C4-2B (cell line): ENCODE data around the gene INSYN1.

ENCODE experiments used
- H3K27ac ChIP-seq: fragments of 450-650 bp; 2 replicates; pipeline ENCODE4 v1.5.1; 2017
- CTCF ChIP-seq: fragments of 450-650 bp; conservative IDR thresholded peaks from 2 replicates; pipeline ENCODE4 v1.5.1; 2017; ENCODE audit warnings: mild to moderate bottlenecking
- ZFX ChIP-seq: fragments of 450-650 bp; IDR thresholded peaks from 2 replicates; pipeline ENCODE4 v1.6.1; 2017

INSYN1 gene

GRCh38 chr15:73717206-73717605, 35.9 kb downstream of the INSYN1 start:
- TF ChIP-seq CTCF (no peak), ZFX (no peak)

GRCh38 chr15:73716417-73716816, 36.7 kb downstream of the INSYN1 start:
- H3K27ac ChIP-seq: no peak overlapping the region
- TF ChIP-seq ZFX (no peak), CTCF (no peak)

More at GRCh38 chr15:73717206-73717605, 35.9 kb downstream of the INSYN1 start:
- H3K27ac ChIP-seq: no peak overlapping the region

- no peak overlapping the region for H3K27ac ChIP-seq
- TF ChIP-seq CTCF (no peak), ZFX (no peak)
Measured at GRCh38 chr15:73715417-73715816, 37.7 kb downstream of the INSYN1 start.

GRCh38 chr15:73714695-73715301, 38.4 kb downstream of the INSYN1 start:
- TF ChIP-seq ZFX: no peak
- no peak for TF ChIP-seq CTCF

GRCh38 chr15:73712107-73712506, 41.0 kb downstream of the INSYN1 start:
- no peak overlapping the region for H3K27ac ChIP-seq
- TF ChIP-seq CTCF (no peak), ZFX (no peak)

More at GRCh38 chr15:73714695-73715301, 38.4 kb downstream of the INSYN1 start:
- H3K27ac ChIP-seq: no peak overlapping the region

- H3K27ac ChIP-seq: no peak overlapping the region
- TF ChIP-seq ZFX (no peak), CTCF (no peak)
Measured at GRCh38 chr15:73711526-73711925, 41.6 kb downstream of the INSYN1 start.

GRCh38 chr15:73710321-73710720, 42.8 kb downstream of the INSYN1 start:
- TF ChIP-seq CTCF (no peak), ZFX (no peak)
- no peak overlapping the region for H3K27ac ChIP-seq
